Raji (cell line): ENCODE measurements around the gene RPGRIP1.

Source experiments
- POLR2A ChIP-seq: IDR thresholded peaks from 2 replicates; pipeline ENCODE4 v1.6.1; 2011; ENCODE audit warnings: low read depth, low read length, control low read depth; ENCODE audit not compliant: insufficient read depth

The RPGRIP1 gene

DNA sequence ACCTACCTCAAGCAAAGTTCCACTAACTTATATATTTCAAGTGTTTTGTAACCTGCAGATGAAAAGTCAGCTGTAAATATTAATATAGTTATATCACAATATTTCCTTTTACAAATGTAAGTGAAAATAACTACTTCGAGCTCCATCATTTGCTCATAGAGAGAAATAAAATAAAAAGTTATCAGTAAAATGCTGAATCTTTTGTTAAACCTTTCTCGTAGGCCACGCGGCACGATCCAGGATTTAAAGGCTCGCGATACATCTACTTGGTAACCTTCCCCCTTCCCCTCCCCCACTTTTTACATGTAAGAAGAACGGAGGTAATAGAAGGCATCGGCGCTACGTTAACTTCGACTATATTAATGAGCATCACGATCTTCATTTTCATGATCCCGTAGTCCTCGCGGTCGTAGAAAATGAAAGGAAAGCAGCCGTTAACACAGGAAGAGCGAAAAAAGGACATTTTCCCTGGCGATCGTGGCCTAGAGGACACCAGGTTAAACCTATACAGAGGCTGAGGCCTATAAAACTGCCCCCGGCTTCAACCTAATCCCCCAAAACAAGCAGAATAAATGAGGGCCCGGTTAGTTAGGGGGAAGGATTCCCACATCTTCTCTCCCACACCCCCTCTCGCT is 11.1 kb upstream of the RPGRIP1 start:
- no peak for TF ChIP-seq POLR2A

DNA sequence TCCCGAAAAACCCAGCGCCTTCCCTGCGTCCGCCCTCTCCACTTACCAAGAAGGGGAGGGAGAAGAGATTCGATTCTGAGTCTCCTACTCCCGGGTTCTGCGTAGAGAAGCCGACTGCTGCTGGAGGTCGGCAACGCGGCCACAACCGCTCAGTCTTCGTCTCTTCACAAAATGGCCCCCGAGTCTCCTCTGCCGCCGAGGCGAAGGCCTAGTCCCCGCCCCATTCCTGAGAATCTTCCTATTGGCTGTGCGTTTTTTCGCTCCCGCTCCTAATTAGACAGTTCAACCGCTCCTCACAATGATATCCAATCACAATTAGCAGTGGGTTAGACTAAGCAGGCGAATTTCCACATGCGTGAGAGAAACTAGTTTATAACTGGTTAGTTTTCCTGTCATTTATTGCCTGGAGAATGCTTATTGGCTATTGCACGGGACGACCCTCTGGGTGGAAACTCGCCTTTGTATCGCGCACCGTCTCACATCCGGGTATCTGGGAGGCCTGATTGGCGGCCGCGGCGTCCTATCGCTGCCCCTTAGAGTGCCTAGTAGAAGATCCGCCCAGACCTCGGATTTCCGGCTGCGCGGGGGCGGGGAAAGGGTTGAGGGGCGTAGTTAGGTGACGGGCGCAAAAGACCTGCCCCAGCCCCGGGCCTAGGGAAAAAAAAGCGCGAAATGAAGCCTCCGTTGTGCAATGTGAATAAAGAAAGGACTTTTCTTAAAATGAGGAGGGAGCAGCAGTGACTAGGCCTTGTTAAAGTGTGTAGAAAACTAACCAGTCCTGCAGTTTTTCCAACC is 10.4 kb upstream of the RPGRIP1 start, which contains the start of gene HNRNPC:
TSS of gene HNRNPC (minus strand) at position 191 of the 795 bp plus-strand sequence. CDS start 35,249 bp downstream, outside the sequence.
- peak; percentile 97 for TF ChIP-seq POLR2A

DNA sequence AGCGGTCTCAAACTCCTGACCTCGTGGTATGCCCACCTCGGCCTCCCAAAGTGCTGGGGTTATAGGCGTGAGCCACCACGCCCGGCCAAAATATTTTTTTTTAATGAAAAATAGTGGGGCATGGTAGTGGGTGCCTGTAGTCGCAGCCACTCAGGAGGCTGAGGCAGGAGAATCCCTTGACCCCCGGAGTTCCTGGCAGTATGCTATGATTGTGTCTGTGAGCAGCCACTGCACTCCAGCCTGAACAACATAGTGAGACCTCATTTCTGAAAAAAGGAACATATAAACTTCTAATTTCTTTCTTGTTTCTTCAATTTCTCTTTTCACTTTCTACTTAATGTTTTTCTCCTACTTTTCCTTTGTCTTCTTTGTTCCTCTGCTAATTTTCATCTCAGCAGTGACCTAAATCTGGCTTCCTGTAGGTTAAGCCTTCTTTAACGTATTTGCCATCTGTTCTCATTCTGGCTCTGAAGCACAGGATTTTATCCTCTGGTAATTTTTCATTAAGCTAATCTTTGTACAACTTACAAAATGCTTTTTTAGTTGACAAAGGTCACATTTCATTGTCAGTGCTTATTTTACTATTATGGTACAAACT is 4.5 kb upstream of the RPGRIP1 start:
- TF ChIP-seq POLR2A: no peak

DNA sequence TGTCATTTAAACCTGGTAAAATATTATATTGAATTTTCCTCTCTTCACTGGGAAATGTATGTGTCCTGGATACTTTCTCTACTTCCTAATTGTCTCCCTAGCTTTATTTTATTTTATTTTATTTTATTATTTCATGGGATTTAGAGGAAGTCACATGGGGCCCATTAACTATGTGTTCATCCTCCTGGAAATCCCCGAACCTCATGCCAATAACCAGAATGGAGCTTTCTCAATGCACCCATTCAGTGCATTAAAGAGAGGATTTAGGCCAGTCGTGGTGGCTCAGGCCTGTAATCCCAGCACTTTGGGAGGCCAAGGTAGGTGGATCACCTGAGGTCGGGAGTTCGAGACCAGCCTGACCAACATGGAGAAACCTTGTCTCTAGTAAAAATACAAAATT is 1.3 kb upstream of the RPGRIP1 start:
- no peak for TF ChIP-seq POLR2A

DNA sequence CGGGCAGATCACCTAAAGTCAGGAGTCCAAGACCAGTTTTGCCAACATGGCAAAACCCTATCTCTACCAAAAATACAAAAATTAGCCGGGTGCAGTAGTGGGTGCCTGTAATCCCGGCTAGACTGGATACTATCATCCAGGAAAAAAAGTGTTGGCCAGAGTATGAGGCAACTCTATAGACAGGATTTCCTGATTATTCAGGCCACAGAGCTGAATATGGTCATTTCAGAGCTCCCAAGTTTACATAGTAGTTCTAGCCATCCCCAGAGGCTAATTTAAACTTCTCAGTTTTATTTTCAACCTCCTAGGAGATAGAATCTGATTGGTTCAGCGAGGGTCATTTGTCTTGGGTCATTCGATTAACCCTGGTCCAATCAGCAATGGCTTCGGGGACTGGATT is 7.3 kb downstream of the RPGRIP1 start:
- no peak for TF ChIP-seq POLR2A

DNA sequence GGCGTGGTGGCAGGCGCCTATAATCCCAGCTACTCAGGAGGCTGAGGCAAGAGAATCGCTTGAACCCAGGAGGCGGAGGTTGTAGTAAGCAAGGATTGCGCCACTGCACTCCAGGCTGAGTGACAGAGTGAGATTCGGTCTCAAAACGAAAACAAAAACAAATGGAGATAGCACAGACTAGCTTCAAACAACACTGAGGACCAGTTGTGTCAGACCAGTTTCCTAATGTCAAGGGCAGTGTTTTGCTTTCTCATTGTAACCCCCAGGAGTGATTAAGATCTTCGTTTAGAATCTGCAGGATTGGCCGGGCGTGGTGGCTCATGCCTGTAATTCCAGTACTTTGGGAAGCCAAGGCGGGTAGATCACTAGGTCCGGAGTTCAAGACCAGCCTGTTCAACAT is 18.5 kb downstream of the RPGRIP1 start:
- no peak for TF ChIP-seq POLR2A

DNA sequence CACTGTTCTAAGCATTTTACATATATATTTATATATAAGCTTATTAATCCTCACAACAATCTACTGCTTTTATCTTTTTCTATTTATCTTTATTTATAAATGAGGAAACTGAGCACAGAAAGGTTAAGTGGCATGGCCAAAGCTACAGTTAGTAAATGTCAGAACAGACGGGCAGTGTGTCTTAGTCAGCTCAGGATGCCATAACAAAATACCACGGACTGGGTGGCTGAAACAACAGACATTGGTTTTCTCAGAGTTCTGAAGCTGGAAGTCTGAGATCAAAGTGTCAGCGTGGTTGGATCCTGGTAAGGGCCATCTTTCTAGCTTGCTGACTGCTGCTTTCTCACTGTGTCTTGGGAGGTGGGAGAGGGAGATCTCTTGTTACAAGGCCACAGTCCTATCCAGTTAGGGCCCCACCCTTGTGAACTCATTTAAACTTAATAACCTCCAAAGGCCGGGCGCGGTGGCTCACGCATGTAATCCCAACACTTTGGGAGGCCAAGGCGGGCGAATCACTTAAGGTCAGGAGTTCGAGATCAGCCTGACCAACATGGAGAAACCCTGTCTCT is 19.8 kb downstream of the RPGRIP1 start:
- TF ChIP-seq POLR2A: no peak

DNA sequence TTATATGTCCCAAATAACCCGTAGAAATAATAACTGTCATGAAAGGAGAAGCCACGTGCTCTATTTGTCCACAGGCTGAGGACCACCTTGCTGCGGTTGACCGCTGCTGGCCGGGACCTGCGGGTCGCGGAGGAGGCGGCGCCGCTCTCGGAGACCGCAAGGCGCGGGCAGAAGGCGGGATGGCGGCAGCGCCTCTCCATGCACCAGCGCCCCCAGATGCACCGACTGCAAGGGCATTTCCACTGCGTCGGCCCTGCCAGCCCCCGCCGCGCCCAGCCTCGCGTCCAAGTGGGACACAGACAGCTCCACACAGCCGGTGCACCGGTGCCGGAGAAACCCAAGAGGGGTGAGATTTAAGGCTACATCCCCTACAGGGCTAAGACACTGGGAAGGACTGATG is 21.0 kb downstream of the RPGRIP1 start:
- no peak for TF ChIP-seq POLR2A

DNA sequence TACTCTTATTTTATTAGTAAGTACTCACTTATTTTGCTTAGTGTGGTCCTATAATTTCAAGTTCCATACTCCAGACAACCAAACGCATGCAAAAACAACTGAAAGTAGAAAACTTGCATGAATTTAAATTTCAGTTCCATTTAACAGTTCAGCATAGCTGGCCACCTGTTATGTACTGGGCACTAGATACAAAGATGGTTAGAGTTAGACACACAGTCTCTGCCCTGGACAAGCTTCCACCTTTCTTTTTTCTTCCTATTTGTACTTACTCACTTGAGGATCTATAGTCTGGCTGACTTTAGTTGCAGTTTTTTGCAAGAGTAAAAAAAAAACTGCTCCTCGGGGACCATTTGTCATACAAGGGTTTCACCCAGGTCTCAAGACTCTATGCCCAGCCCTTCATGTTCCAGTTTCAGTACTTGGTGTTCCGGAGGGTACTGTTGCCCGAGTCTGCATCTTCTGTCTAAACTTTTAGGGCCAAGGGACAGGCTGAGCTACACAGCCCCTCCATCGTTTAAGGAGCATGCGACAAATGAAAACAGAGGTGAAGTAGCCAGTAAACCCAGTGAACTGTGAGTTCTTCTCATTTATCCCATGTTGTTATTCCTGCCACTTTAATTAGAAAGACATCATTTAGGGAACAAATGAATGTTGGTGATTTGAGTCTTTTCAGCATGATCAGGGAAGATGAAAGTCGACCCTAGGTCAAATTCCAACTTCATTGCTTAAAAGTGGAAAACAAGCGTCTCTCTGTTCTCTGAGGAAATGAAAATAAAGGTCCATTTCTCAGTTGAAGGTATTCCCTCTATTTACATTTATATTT is 22.3 kb downstream of the RPGRIP1 start:
- no peak for TF ChIP-seq POLR2A

DNA sequence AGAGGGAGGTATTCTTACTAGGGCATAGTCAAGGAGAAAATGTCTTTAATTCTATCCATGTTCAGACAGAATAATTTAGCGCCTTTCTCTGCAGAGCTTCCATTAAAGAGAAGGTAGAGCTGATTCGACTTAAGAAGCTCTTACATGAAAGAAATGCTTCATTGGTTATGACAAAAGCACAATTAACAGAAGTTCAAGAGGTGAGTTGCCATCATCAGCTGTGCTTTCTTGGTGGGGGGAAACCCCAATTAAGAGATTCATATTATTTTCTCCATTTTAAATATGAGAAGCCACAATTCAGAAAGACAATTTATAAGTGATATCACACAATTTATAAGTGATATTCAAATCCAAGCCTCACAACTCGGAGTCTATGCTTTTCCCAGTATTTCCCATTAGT is 27.8 kb downstream of the RPGRIP1 start:
- no peak for TF ChIP-seq POLR2A

DNA sequence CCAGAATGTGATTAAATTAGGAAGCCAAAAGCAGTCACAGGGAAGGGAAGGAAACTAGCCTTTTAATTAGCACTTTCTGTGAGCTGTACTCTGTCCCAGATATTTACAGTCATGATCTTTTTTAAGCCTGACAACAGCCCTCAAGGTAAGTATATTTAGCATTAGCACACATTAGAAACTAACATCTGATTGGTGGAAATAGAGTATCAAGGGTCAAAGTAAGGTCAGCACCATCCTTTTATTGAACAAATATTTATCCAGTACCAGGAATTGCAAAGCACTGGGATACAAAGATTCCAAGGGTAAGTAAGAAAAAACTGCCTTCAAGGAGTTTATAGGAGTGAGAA is 28.2 kb downstream of the RPGRIP1 start:
- TF ChIP-seq POLR2A: no peak

DNA sequence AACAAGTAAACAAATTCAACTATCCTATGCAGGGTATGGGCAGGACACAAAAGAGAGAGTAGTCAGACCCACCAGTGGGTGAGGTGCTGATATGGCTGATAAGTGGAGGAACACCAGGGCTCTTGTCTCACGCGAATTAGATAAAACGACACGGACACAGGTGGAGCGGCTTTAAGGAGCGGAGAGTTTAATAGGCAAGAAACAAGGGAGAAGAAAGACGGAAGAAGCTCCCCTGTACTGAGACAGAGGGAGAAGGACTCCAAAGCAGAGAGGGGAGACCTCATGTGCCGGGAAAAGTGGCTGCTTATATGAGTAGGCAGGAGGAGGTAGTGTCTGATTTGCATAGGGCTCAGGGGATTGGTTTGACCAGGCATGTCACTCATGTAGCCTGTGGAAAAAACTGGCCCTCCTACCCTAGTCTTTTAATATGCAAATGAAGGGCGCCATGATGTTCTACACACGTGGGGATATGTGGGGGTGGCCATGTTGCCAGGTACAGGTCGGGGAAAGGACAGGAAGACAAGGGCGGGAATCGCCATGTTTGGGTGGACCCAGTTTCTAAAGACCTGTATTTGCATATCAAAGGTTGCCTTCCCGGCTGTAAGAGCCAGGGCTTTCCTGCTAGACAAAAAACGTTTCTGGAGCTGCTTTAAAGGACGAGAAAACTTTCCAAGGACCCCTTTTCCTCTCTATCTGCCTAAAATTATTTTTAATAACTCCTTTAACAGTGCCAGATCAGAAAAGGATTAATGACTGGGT is 28.8 kb downstream of the RPGRIP1 start:
- TF ChIP-seq POLR2A: peak; percentile 99

DNA sequence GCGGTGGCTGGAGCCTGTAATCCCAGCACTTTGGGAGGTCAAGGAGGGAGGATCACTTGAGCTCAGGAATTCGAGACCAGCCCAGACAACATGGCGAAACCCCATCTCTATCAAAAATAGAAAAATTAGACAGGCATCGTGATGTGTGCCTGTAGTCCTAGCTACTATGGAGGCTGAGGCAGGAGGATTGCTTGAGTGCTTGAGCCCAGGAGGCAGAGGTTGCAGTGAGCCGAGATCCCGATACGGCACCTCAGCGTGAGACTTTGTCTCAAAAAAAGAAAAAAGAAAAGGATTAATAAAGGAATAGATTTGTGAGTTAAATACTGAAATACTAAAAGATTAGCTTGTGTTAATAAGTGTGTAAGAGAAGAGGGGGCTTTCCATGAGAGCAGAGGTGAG is 29.4 kb downstream of the RPGRIP1 start:
- no peak for TF ChIP-seq POLR2A

DNA sequence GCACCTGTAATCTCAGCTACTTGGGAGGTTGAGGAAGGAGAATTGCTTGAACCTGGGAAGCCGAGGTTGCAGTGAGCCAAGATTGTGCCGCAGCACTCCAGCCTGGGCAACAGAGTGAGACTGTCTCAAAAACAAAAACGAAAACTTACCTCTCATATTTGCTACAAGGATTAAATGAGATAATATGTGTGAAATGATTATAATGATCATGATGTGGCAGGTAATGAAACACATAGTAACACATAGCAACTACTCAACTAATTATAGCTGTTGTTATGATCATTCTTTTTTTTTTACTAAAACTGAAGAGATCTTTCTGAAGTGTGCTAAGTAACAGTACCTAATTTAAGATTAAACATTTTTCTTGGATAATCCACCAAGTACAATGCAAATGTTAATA is 30.1 kb downstream of the RPGRIP1 start:
- no peak for TF ChIP-seq POLR2A
